ENCODE results near the gene IMMP2L.

The IMMP2L gene

GRCh38 chr7:111242141-111242755 lies 320.0 kb downstream of the IMMP2L start:
- H3K27me3 ChIP-seq (ENCODE audit: insufficient read depth, poor library complexity, severe bottlenecking) = no peaks in the 10 kb centered on the region
- no peak for TF ChIP-seq CTCF (IDR thresholded peaks at IDR 0.05; ENCODE audit: poor library complexity, severe bottlenecking)
- H3K4me1 ChIP-seq (ENCODE audit: insufficient read depth, poor library complexity, severe bottlenecking) = no peaks in the 10 kb centered on the region
- no peaks in the 10 kb centered on the region for H3K9me3 ChIP-seq (ENCODE audit: severe bottlenecking)
- no peak for DNase-seq (ENCODE audit: low spot score)
- H3K27ac ChIP-seq (ENCODE audit: poor library complexity, severe bottlenecking) = no peak overlapping the region
- no peaks in the 10 kb centered on the region for H3K36me3 ChIP-seq (ENCODE audit: low read depth)
- H3K4me3 ChIP-seq (ENCODE audit: severe bottlenecking) = no peak overlapping the region
- ATAC-seq (ENCODE audit: low read depth) = no peak

GRCh38 chr7:111240371-111240770 lies 321.9 kb downstream of the IMMP2L start:
- H3K27me3 ChIP-seq (ENCODE audit: insufficient read depth, poor library complexity, severe bottlenecking) = no peaks in the 10 kb centered on the region
- no peak overlapping the region for H3K4me3 ChIP-seq (ENCODE audit: severe bottlenecking)
- H3K4me1 ChIP-seq (ENCODE audit: insufficient read depth, poor library complexity, severe bottlenecking) = no peaks in the 10 kb centered on the region
- no peak for ATAC-seq (ENCODE audit: low read depth)
- TF ChIP-seq CTCF (IDR thresholded peaks at IDR 0.05; ENCODE audit: poor library complexity, severe bottlenecking) = no peak
- no peaks in the 10 kb centered on the region for H3K36me3 ChIP-seq (ENCODE audit: low read depth)
- H3K27ac ChIP-seq (ENCODE audit: poor library complexity, severe bottlenecking) = no peak overlapping the region
- DNase-seq (ENCODE audit: low spot score) = no peak
- H3K9me3 ChIP-seq (ENCODE audit: severe bottlenecking) = no peaks in the 10 kb centered on the region

GRCh38 chr7:111239437-111239836 lies 322.9 kb downstream of the IMMP2L start:
- TF ChIP-seq CTCF (IDR thresholded peaks at IDR 0.05; ENCODE audit: poor library complexity, severe bottlenecking) = no peak
- no peaks in the 10 kb centered on the region for H3K4me1 ChIP-seq (ENCODE audit: insufficient read depth, poor library complexity, severe bottlenecking)
- no peaks in the 10 kb centered on the region for H3K36me3 ChIP-seq (ENCODE audit: low read depth)
- DNase-seq (ENCODE audit: low spot score) (no peak), ATAC-seq (ENCODE audit: low read depth) (no peak)
- no peak overlapping the region for H3K27ac ChIP-seq (ENCODE audit: poor library complexity, severe bottlenecking)
- H3K9me3 ChIP-seq (ENCODE audit: severe bottlenecking) = no peaks in the 10 kb centered on the region
- H3K4me3 ChIP-seq (ENCODE audit: severe bottlenecking) = no peak overlapping the region
- H3K27me3 ChIP-seq (ENCODE audit: insufficient read depth, poor library complexity, severe bottlenecking) = no peaks in the 10 kb centered on the region

GRCh38 chr7:111238886-111239285 lies 323.4 kb downstream of the IMMP2L start:
- Histone ChIP-seq H3K4me1 (ENCODE audit: insufficient read depth, poor library complexity, severe bottlenecking) (no peaks in the 10 kb centered on the region), H3K4me3 (ENCODE audit: severe bottlenecking) (no peak overlapping the region), H3K9me3 (ENCODE audit: severe bottlenecking) (no peaks in the 10 kb centered on the region), H3K27ac (ENCODE audit: poor library complexity, severe bottlenecking) (no peak overlapping the region), H3K36me3 (ENCODE audit: low read depth) (no peaks in the 10 kb centered on the region), H3K27me3 (ENCODE audit: insufficient read depth, poor library complexity, severe bottlenecking) (no peaks in the 10 kb centered on the region)
- TF ChIP-seq CTCF (IDR thresholded peaks at IDR 0.05; ENCODE audit: poor library complexity, severe bottlenecking) = no peak
- ATAC-seq (ENCODE audit: low read depth) (no peak), DNase-seq (ENCODE audit: low spot score) (no peak)

GRCh38 chr7:111235709-111236108 lies 326.6 kb downstream of the IMMP2L start:
- Histone ChIP-seq H3K4me3 (ENCODE audit: severe bottlenecking) (no peak overlapping the region), H3K36me3 (ENCODE audit: low read depth) (no peaks in the 10 kb centered on the region), H3K4me1 (ENCODE audit: insufficient read depth, poor library complexity, severe bottlenecking) (peaks cover 13% of the 10 kb centered on the region), H3K27ac (ENCODE audit: poor library complexity, severe bottlenecking) (no peak overlapping the region), H3K27me3 (ENCODE audit: insufficient read depth, poor library complexity, severe bottlenecking) (no peaks in the 10 kb centered on the region), H3K9me3 (ENCODE audit: severe bottlenecking) (no peaks in the 10 kb centered on the region)
- TF ChIP-seq CTCF (IDR thresholded peaks at IDR 0.05; ENCODE audit: poor library complexity, severe bottlenecking) = no peak
- ATAC-seq (ENCODE audit: low read depth) = no peak
- DNase-seq (ENCODE audit: low spot score) = no peak

All from RWPE2 (cell line).